Endothelial cell of hepatic sinusoid (primary cell): ENCODE measurements around the gene SNHG17.
"Not testable (repeated sequence)": the region's sequence is repeated elsewhere in the genome, so short reads cannot be mapped to it uniquely, and the experiment has no call there.

Source experiments
- in situ Hi-C: cut with HindIII; loops from 2 replicates; pipeline ENCODE4 v1.10.0; 2017; ENCODE audit warnings: low sequenced_read_pairs

Gene SNHG17

DNA sequence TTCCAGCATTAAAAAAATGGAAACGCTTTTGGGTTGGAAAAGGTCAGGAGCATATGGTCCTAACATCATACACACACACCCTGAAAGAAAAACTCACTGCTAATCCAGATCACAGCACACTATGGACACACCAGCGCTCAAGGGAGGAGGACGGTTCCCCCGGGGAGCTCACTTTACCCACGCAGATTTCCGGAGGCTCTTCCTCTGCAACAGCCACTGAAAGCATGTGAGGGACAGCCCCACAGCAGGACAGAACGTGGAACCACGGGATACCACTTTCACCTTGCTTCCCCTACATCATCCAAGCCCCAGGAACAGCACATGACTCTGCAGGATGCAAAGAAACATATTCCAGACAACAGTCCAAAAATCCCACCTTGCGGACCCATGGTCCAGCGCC lies 13.2 kb downstream of the SNHG17 start:
- in situ Hi-C loops: no loop called here

DNA sequence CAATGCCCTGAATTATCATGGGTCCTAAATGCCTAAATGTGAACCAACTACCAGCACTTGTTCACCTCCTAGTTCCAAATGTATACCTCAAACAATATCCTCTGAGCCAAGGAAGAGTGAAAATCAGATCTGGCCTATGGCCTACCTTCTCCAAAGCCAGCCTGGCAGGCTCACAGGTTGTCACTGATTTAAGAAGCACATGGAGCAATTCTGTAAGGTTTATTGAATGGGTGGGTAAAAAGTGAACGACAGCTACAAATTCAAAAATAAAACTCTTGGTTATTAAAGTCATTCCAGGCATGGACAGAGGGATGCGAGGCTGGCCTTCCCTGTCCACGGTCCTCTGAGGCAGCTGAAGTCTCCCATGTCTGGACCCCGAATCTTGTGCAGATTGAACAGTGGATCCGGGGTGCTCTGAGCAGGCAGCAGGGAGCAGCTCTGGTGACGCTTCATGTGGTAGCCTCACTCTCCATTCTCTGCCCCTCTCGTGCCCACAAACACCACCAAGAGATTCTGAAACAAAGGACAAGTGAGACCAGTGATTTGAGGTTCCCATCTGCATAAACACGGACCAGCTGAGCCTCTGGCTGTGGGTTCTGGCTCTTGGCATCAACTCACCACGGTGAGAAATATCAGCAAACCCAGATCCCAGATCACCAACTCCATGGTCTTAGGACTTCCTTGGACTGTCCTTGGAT lies 14.6 kb downstream of the SNHG17 start:
- in situ Hi-C loops: no loop called here

DNA sequence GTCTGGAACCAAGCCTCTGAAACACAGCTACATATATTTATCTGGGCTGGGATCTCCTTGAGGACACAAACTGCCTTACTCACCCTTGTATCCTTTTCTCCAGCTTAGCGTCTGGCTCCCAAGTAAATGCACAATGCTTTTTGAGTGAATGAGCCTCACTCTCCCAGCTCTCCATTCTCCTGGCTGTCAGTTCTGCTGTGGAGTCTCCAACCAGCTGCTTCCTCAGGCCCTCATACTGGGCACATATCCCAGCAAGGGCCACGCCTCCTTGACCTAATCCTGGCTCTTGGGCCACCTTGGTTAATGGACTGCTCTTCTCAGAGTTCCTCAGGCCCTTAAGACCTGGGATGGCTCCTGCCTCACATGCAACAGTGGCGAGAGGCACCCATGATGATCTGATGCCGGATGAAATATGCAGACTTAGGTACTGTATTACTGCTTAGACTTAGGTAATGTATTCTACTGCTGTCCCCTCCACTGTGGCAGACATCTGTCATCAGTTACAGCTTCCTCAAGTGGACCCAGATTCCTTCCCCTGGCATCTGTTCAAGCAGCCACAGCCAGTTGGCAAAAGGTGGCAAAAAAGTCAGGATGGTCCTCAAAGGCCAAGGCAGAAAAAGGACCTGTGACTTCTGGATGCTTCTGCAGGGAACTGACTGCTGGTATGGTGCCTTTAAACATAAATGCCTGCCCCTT lies 16.5 kb downstream of the SNHG17 start:
- in situ Hi-C loops: no loop called here

DNA sequence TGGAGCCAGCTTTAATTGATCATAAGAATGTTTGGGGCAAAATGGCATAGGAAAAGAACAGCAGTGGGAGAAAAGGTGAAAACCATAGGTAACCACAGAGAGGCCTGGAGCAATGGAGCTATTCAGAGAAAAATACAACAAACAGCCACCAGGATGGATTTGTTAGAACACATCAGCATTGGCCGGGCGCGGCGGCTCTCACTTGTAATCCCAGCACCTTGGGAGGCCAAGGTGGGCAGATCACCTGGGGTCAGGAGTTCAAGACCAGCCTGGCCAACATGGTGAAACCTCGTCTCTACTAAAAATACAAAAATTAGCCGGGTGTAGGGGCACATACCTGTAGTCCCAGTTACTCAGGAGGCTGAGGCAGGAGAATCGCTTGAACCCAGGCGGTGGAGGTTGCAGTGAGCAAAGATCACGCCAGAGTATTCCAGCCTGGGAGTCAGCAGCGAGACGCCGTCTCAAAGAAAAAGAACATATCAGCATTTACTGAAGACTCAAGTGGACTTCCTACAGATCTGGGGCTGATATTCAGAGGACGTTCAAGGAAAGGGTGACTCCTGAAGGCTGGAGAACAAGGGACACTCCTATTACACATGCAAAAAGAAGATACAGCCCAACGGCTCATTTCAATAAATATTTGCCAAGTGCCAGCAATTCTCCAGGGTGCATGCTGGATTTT lies 20.2 kb downstream of the SNHG17 start:
- in situ Hi-C loops: no loop called here

GRCh38 chr20:38412877-38413577 lies 22.1 kb downstream of the SNHG17 start:
- in situ Hi-C loops: no loop called here

DNA sequence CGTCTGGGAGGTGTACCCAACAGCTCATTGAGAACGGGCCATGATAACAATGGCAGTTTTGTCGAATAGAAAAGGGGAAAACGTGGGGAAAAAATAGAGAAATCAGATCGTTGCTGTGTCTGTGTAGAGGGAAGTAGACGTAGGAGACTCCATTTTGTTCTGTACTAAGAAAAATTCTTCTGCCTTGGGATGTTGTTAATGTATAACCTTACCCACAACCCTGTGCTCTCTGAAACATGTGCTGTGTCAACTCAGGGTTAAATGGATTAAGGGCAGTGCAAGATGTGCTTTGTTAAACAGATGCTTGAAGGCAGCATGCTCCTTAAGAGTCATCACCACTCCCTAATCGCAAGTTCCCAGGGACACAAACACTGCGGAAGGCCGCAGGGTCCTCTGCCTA lies 27.3 kb downstream of the SNHG17 start:
- in situ Hi-C loops: not testable (repeated sequence)

- in situ Hi-C loops: no loop called here
Measured at GRCh38 chr20:38407321-38407720, 27.8 kb downstream of the SNHG17 start.

GRCh38 chr20:38406476-38406875 lies 28.7 kb downstream of the SNHG17 start:
- in situ Hi-C loops: no loop called here

DNA sequence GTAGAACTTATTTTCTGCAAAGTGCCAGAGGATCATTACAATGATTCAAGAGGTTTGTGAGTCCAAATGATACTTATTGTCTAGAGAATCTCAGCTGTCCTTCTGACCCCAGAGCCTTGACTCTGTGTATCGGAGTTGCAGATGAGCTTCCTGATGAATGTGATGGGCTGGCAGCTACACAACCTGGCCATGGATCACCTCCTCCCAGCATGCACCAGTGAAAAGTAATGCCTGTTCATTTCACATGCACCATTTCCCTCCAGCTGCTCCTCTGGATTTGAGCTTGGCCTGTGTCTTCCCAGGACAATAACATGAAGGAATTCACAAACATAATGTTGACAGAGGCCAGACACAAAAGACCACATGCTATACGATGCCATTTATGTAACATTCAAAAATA lies 30.0 kb downstream of the SNHG17 start:
- in situ Hi-C loops: no loop called here

GRCh38 chr20:38404016-38404415 lies 31.1 kb downstream of the SNHG17 start:
- in situ Hi-C loops: no loop called here

DNA sequence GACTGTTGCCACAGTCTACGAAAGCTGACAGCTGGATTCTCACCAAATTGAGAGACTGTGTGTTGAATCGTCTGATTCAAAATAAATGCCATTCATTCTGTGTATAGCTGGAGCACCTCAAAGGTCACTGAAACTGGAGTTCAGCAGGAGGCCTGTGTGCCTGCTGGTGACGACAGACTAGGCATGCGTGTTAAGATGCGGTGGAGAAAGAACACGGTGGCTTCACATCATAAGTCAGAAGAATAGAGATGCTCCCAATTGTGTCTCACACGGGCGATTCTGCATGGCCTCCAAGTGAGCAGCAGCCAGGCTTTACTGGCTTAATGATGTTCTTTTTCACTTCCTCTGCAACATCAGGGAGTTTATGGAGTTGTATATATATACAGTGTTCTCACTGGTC lies 32.3 kb downstream of the SNHG17 start:
- in situ Hi-C loops: no loop called here

DNA sequence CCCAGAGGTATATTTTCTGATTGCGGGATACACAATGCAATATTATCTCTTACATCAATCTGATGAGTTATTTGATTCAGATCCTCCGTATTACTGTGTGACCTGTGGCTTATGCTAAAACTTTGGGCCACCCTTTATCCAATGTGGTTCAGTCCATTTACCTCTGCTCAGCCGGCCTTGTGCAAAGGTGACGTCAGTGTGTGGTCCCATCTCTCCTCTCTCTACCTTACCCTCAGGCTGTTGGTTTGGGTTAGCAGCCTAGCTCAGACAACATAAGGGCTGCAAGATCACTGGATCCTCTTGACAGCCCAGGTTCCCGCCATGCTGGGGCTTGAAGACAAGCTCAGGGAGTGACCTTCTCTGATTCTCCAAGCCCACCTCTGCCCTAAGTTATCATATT lies 33.0 kb downstream of the SNHG17 start:
- in situ Hi-C loops: no loop called here

GRCh38 chr20:38395751-38396395 lies 39.3 kb downstream of the SNHG17 start:
- in situ Hi-C loops: not testable (repeated sequence)

DNA sequence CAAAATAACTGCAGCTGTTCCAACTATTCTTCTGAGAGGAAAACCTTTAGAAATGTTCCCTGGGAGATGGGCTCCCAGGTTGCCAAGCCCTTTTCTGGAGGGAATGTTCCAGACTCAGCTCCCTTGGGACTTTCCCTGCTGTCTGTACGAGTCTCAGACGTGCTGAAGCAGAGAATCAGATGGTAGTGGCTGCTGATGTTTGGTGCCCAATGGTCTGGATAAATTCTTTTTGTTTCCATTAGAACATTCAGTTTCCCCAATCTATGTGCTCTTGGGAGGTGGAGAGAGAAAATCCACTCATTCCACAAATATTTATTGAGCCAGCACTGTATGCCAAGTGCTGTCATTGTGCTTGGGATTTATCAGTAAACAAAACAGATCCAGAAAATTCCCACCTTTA lies 40.0 kb downstream of the SNHG17 start:
- in situ Hi-C loops: no loop called here

DNA sequence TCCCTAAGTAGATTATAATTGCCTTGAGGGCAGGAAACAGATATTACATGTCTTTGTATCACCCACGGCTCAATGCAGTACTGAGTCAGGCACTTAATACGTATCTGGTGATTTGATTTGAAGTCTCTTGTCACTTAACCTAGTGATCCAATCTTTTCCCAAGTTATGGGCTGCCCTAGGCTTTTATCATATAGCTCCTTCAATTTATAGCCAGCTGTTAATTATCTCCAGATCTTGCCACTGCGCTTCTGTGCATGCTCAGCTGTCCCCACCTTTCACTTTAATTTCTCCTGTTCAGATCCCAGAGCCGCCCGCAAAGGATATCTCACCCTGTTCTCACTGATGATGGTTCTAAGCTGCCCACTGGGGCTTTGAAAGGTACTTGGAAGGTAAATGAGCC lies 41.9 kb downstream of the SNHG17 start:
- in situ Hi-C loops: no loop called here

DNA sequence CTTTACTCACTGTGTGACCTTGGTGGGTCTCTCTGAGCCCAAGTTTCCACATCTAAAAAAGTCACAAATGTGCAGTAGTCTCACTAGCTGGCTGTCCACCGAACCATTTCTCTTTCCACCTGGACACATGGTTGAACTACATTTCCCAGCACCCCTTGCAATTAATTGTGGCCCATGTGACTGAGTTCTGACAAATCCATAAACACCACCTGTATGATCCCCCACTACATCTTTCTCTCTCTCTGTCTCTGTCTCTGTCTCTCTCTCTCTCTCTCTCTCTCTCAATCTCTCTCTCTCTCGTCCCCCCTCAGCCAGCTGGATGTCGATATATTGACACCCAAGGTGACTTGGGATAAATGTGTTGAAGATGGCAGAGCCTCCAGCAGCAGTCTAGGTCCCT lies 42.8 kb downstream of the SNHG17 start:
- in situ Hi-C loops: no loop called here

- in situ Hi-C loops: no loop called here
Measured at GRCh38 chr20:38387953-38388352, 47.2 kb downstream of the SNHG17 start.

DNA sequence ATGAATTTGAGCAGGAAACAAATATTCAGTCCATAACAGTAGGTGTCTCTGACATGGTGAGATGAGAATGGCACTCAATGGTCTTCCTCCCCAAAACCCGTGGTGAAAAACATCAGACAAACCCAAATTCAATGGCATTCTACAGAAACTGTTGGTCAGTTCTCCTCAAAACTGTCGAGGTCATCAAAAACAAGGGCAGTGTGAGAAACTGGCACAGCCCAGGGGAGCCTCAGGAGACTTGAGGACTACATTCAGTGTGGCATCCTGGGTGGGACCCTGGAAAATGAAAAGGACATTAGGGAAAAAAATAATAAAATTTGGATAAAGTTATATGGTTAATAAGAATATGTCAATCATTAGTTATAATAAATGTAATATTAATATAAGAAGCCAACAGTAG lies 48.3 kb downstream of the SNHG17 start:
- in situ Hi-C loops: no loop called here

DNA sequence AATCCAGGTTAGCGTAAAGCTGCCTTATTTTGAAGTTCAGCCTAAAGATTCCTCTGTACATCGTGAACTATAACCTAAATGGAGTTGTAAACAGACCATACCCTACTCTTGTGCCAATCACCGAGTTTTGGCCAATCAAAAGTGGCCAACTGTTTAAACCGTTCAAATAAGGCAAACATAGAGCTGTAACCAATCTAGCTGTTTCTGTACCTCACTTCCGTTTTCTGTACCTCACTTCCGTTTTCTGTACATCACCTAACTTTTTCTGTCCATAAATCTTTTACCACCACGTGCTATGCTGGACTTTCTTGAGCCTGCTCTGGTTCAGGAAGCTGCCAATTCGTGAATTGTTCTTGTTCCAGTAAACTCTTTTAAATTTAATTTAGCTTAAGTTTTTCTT lies 49.1 kb downstream of the SNHG17 start:
- in situ Hi-C loops: no loop called here

DNA sequence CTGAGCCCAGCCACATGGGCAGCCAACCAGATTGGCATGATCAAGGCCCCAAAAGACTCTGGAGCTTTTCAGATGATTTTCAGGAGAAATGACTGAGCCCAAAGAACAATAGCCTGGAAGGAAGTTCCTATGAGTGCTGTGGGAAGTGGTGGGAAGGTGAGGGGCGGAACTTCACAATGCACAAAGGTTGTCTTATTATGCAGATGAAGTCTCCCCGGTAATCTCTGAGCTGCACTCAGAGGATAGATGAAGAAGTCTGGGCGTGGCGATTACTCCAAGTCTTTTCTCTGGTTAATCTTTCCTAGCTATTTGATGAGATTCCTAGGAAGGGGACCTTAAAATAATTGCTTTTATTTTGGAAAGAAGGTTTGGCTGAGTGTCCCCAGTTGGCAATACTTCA lies 52.0 kb downstream of the SNHG17 start:
- in situ Hi-C loops: no loop called here

GRCh38 chr20:38377838-38378237 lies 57.3 kb downstream of the SNHG17 start:
- in situ Hi-C loops: not testable (repeated sequence)
